HG02885 (cell line): ENCODE data around the gene ZNF532.
"Not testable (repeated sequence)": the region's sequence is repeated elsewhere in the genome, so short reads cannot be mapped to it uniquely, and the experiment has no call there.

Source experiments
- ATAC-seq: cut with Tn5 transposase; IDR thresholded peaks from one replicate; pipeline ENCODE4 v1.9.1; 2021; ENCODE audit warnings: mild to moderate bottlenecking; ENCODE audit not compliant: unreplicated experiment, poor library complexity

The ZNF532 gene

GRCh38 chr18:58896268-58896667, 31.6 kb downstream of the ZNF532 start:
- ATAC-seq = peak; percentile 93

- no peak for ATAC-seq
These were observed 32.2 kb downstream of the ZNF532 start for GRCh38 chr18:58896734-58897508.

- ATAC-seq = no peak
These were observed 33.5 kb downstream of the ZNF532 start for GRCh38 chr18:58898010-58898799.

GRCh38 chr18:58900015-58900649, 35.5 kb downstream of the ZNF532 start:
- ATAC-seq = no peak

- no peak for ATAC-seq
These were observed 36.5 kb downstream of the ZNF532 start for GRCh38 chr18:58901143-58901542.

- ATAC-seq = no peak
These were observed 37.1 kb downstream of the ZNF532 start for GRCh38 chr18:58901783-58902182.

GRCh38 chr18:58902961-58903360, 38.3 kb downstream of the ZNF532 start:
- no peak for ATAC-seq

- ATAC-seq = no peak
These were observed 38.9 kb downstream of the ZNF532 start for GRCh38 chr18:58903533-58903932.

- no peak for ATAC-seq
These were observed 41.2 kb downstream of the ZNF532 start for GRCh38 chr18:58905777-58906428.

GRCh38 chr18:58908006-58908405, 43.3 kb downstream of the ZNF532 start:
- ATAC-seq = no peak

- no peak for ATAC-seq
These were observed 44.8 kb downstream of the ZNF532 start for GRCh38 chr18:58909521-58909920.

- ATAC-seq = no peak
These were observed 46.6 kb downstream of the ZNF532 start for GRCh38 chr18:58911241-58911640.

- ATAC-seq = no peak
These were observed 47.1 kb downstream of the ZNF532 start for GRCh38 chr18:58911766-58912165.

- no peak for ATAC-seq
These were observed 50.5 kb downstream of the ZNF532 start for GRCh38 chr18:58915006-58915799.

- ATAC-seq = no peak
These were observed 51.3 kb downstream of the ZNF532 start for GRCh38 chr18:58915995-58916394.

GRCh38 chr18:58919934-58920333, 55.3 kb downstream of the ZNF532 start:
- ATAC-seq = not testable (repeated sequence)

- no peak for ATAC-seq
These were observed 58.3 kb downstream of the ZNF532 start for GRCh38 chr18:58922995-58923394.

GRCh38 chr18:58924473-58924872, 59.8 kb downstream of the ZNF532 start:
- no peak for ATAC-seq

GRCh38 chr18:58927659-58928058, 63.0 kb downstream of the ZNF532 start:
- ATAC-seq = no peak

GRCh38 chr18:58928386-58928785, 63.7 kb downstream of the ZNF532 start:
- ATAC-seq = no peak
